ENCODE measurements around the gene PRKCA. TPM values are rescaled to one million over a fixed set of nuclear protein-coding genes. Genes with fewer than 3 reads are reported as not detected.
A peak's percentile ranks its signal among the peaks of the same experiment; 100 is the strongest.

PRKCA gene
- total and polyA plus RNA-seq, 2 of the 13 experiments (the other 11 are each of a cell fraction or from before 2014, with no cell fraction given): 18.5 to 21.5 TPM

GRCh38 chr17:66830451-66830850 lies 528.0 kb downstream of the PRKCA start:
- no peak overlapping the region for H3K27ac ChIP-seq (ENCODE audit: extremely low read length, insufficient read depth, low read length)
- TF ChIP-seq ZNF496 (CRISPR knock-in tag; IDR thresholded peaks at IDR 0.05; ENCODE audit: insufficient replicate concordance) (no peak), SATB2 (CRISPR knock-in tag; IDR thresholded peaks at IDR 0.05) (no peak), ZNF674 (CRISPR knock-in tag; IDR thresholded peaks at IDR 0.05; ENCODE audit: low read depth) (no peak)
- TF ChIP-seq, protein P1, sequence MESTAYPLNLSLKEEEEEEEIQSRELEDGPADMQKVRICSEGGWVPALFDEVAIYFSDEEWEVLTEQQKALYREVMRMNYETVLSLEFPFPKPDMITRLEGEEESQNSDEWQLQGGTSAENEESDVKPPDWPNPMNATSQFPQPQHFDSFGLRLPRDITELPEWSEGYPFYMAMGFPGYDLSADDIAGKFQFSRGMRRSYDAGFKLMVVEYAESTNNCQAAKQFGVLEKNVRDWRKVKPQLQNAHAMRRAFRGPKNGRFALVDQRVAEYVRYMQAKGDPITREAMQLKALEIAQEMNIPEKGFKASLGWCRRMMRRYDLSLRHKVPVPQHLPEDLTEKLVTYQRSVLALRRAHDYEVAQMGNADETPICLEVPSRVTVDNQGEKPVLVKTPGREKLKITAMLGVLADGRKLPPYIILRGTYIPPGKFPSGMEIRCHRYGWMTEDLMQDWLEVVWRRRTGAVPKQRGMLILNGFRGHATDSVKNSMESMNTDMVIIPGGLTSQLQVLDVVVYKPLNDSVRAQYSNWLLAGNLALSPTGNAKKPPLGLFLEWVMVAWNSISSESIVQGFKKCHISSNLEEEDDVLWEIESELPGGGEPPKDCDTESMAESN (CRISPR knock-in tag; conservative IDR thresholded peaks at IDR 0.05): no peak
- no TSS peak for BruUV-seq (replicated peaks)
- 27% methylated on average over 4 of the region's 4 CpGs for WGBS (ENCODE audit: low lambda C conversion rate)
- H2AFZ ChIP-seq (ENCODE audit: low read length): no peak overlapping the region
- no peaks in the 10 kb centered on the region for H3K4me1 ChIP-seq (ENCODE audit: insufficient read depth, low read length)
- no peaks in the 10 kb centered on the region for H3K36me3 ChIP-seq (replicated peaks in 1 of 2; ENCODE audit: control insufficient read depth in 1 of 2, insufficient read depth in 2 of 2, low read length in 2 of 2)
- H3K9ac ChIP-seq (ENCODE audit: insufficient read depth, low read depth, low read length): no peak overlapping the region
- no peaks in the 10 kb centered on the region for H3K9me3 ChIP-seq (ENCODE audit: low read length)
- DNase-seq (ENCODE audit: low spot score) (no peak), ATAC-seq (no peak), FAIRE-seq (no peak)
- peaks cover 4 to 45% of the 10 kb centered on the region in 2 experiments; a peak in 4 of 5 replicates for H3K27me3 ChIP-seq (ENCODE audit: control insufficient read depth in 1 of 2, insufficient read depth in 2 of 2, low read length in 2 of 2)
- ChIA-PET CTCF (ENCODE audit: low intra/inter-chr PET ratio, low total read pairs) (no interaction called here), POLR2A (no interaction called here)
- in situ Hi-C loops (cut with HindIII; ENCODE audit: extremely low pct_ligation_motif_present, low pct_unique_long_range_greater_than_20kb): no loop called here
- H3K4me3 ChIP-seq (replicated peaks in 1 of 3; ENCODE audit: insufficient read depth in 1 of 3, low read depth in 2 of 3, low read length in 3 of 3): no peak overlapping the region
- no peak overlapping the region for H3K4me2 ChIP-seq (ENCODE audit: low read depth, low read length)
- no peaks in the 10 kb centered on the region for H3K79me2 ChIP-seq (ENCODE audit: insufficient read depth, low read length)
- intact Hi-C loops (cut with micrococcal nuclease; ENCODE audit: unreplicated experiment): no loop called here
- peaks cover 3% of the 10 kb centered on the region; the same call in 1 of the 2 replicates for H4K20me1 ChIP-seq (ENCODE audit: insufficient read depth, low read length)

DNA sequence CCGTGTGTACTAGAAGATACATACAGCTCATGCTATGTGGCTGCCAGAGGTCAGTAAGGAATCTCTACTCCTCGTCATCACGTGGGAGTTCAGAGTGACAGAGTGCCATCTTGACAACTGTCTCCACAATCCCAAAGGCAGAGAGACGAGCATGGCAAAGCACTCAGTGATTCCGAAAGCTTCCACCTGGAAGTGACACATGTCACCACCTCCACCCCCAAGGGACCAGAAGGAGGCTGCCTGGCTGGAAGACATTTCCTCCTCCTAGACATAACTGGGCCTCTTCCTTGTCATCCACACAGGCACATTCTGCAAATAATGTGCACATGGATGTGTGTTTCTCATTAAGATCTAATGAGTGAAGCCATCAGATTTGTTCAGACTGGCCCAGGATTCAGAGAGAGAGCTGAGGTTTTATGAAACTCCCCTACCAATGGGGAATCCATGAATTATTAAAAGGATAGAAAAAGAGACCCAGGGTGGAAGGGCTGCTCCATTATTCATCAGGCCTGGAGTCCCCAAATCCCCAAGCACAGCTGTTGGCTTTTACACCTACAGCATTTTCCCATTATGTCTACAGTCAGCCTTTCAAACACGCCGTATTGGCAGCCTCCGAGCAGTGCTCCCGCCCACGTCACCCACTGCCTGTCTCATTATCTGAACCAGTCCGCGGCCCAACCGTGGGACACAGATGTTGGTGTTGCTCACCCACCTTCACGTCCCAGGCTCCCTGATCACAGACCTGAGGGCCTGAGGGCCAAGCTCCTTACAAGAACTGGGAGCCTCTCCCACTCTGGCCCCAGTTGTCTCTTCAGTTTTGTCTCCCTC lies 529.2 kb downstream of the PRKCA start:
- H3K9me3 ChIP-seq (ENCODE audit: low read length): no peaks in the 10 kb centered on the region
- no TSS peak for BruUV-seq (replicated peaks)
- POLR2A ChIA-PET: no interaction called here
- CTCF ChIA-PET (ENCODE audit: low intra/inter-chr PET ratio, low total read pairs): no interaction called here
- H3K36me3 ChIP-seq (replicated peaks in 1 of 2; ENCODE audit: control insufficient read depth in 1 of 2, insufficient read depth in 2 of 2, low read length in 2 of 2): no peaks in the 10 kb centered on the region
- intact Hi-C loops (cut with micrococcal nuclease; ENCODE audit: unreplicated experiment): no loop called here
- H3K4me3 ChIP-seq (replicated peaks in 1 of 3; ENCODE audit: insufficient read depth in 1 of 3, low read depth in 2 of 3, low read length in 3 of 3): no peak overlapping the region
- FAIRE-seq (no peak), DNase-seq (ENCODE audit: low spot score) (no peak), ATAC-seq (no peak)
- no peaks in the 10 kb centered on the region for H3K79me2 ChIP-seq (ENCODE audit: insufficient read depth, low read length)
- 49% methylated on average over 14 of the region's 14 CpGs for WGBS (ENCODE audit: low lambda C conversion rate)
- peaks cover 3% of the 10 kb centered on the region; the same call in 1 of the 2 replicates for H4K20me1 ChIP-seq (ENCODE audit: insufficient read depth, low read length)
- no peak overlapping the region for H3K4me2 ChIP-seq (ENCODE audit: low read depth, low read length)
- no peak overlapping the region for H2AFZ ChIP-seq (ENCODE audit: low read length)
- H3K27ac ChIP-seq (ENCODE audit: extremely low read length, insufficient read depth, low read length): no peak overlapping the region
- TF ChIP-seq CREB1 (IDR thresholded peaks at IDR 0.05): peak; percentile 48; the same call in 1 of the 2 replicates
- no peak for TF ChIP-seq CREB1 (CRISPR knock-in tag; IDR thresholded peaks at IDR 0.05)
- TF ChIP-seq ZNF430 (CRISPR knock-in tag; IDR thresholded peaks at IDR 0.05): no peak
- in situ Hi-C loops (cut with HindIII; ENCODE audit: extremely low pct_ligation_motif_present, low pct_unique_long_range_greater_than_20kb): no loop called here
- no peaks in the 10 kb centered on the region for H3K4me1 ChIP-seq (ENCODE audit: insufficient read depth, low read length)
- H3K27me3 ChIP-seq (ENCODE audit: control insufficient read depth in 1 of 2, insufficient read depth in 2 of 2, low read length in 2 of 2): peaks cover 4 to 52% of the 10 kb centered on the region in 2 experiments; a peak in 4 of 5 replicates
- H3K9ac ChIP-seq (ENCODE audit: insufficient read depth, low read depth, low read length): no peak overlapping the region

Measured in HepG2 (cell line).